Activated CD4-positive, alpha-beta T cell treated with anti-CD3 and anti-CD28 coated beads, Interleukin-2, amount 50 U/mL, for 48 hours (primary cell): ENCODE measurements around the gene ATXN7L2.

Experiments used
- DNase-seq, 2 experiments: peaks; one replicate each; pipeline ENCODE4 v3.0.0-alpha.2; 2020

Gene ATXN7L2

DNA sequence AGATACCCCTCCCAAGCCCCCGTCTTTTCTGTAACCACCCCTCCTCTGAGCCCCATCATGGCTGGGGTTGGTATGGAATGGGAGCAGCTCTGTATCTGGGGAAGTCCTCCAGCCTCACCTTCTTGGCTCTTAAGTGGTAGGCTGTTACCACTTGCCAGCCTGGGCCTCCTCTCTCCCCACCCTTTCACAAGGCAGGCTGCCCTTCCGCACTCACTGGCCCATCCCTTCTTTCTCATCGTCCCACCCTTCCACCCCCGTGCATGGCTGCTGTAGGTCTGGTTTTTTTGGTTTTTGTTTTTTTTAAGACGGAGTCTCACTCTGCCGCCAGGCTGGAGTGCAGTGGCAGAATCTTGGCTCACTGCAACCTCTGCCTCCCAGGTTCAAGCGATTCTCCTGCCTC, 15.4 kb downstream of the ATXN7L2 start:
- no peak for DNase-seq

- DNase-seq: peak; percentile 75 to 77
These were observed 16.2 kb downstream of the ATXN7L2 start for GRCh38 chr1:109499661-109500536.

GRCh38 chr1:109500941-109501381, 17.3 kb downstream of the ATXN7L2 start:
- DNase-seq: no peak

- DNase-seq: no peak
These were observed 18.1 kb downstream of the ATXN7L2 start for GRCh38 chr1:109501644-109502363.

DNA sequence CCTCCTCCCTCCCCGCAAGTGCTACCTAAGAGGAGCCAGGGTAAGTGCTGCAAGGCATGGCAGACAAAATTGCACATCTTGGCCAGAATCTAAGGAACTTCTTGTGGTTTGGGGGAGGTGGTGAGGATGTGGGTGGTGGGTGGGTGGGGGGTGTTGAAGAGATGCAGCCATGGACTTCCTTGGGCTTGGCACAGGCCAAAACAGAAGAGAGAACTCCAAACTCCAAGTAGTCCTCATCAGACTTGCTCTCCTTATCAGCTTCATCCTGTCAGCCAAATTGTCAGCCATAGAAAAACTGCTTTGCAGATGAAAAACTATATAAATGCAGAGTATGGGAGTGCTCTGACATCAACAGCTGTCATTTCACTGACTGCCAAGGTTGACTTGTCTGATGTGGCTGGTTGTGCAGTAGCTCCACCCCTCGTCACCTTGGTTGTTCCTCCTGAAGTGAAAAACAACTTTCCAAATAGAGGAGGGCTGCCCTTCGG, 18.7 kb downstream of the ATXN7L2 start:
- peak in 1 of 2 experiments; percentile 27 for DNase-seq

DNA sequence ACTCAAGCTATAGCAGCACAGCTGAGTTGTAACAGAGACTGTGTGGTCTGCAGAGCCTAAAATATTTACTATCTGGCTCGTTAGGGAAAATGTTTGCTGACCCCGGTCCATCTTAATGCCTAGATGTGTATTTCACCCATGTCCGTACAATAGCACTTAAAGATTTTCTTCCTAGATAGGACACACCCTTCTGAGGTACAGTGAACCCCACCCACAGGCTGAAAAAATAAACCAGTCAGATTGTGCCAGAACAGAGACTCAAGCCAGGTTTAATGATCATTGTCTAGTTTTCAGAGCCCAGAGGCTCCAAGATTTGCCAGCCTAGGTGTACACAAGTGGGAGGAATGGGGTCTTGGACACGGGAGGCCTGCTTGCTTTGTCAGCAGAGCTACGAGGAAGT, 20.2 kb downstream of the ATXN7L2 start:
- DNase-seq: no peak

DNA sequence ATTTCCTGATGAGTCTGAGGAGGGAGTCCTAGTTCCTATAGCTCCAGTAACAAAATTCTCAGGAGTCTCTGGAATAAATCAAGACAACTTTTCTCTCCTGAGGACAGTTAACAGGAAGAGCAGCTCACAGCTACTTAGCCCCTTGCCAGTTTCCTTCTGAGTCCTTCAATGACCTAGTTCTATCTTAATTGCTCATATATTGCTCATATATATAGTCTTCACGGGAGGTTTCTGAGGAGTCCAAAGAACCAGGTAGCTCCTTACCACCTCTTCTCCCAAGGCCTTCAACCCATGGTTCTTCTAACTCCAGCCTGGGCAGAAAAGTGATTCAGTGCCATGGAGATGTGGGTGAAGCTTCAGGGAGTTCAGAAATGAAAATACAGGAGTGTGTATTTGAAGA, 21.3 kb downstream of the ATXN7L2 start:
- DNase-seq: no peak

DNA sequence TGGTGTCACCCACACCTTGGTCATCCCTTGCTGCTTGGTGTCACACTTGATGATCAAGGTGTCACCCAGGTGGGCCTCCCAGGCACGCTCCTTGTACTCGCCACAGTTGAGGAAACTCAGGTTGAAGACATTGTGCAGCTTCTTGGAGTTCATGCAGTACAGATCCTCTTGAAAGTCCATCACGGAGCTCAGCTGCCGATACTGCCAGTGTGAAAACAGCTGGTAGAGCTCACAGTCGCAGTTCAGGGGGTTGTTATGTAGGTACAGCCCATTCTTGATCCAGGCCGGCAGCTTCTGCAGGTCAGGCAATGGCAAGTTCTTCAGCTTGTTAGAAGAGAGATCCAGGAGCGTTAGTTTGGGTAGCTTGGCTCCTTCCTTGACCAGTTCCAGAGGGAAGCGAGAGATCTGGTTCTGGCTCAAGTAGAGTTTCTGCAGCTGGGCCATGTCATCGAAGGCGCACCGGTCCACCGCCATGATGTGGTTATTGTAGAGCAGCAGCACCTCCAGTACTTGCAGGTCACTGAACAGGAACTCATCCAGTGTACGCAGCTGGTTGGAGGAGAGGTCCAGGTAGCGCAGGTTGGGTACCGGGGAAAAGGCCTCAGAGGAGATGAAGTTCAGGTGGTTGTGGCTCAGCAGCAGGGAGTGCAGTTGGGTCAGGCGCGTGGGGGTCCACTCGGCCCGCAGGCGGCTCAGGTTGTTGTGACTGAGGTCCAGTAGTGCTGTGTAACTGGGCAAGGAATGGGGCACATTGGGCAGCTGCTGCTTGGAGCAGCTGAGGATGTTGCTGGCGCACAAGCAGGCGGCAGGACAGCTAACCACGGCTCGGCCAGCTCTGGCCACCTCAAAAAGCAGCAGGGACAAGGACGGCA, 24.5 kb downstream of the ATXN7L2 start:
- DNase-seq: no peak

- DNase-seq: no peak
These were observed 25.1 kb downstream of the ATXN7L2 start for GRCh38 chr1:109508873-109509175.

- DNase-seq: peak; percentile 65 to 68
These were observed 25.8 kb downstream of the ATXN7L2 start, which contains the start of gene AMIGO1 for GRCh38 chr1:109509176-109510134. AMIGO1 (minus strand) TSS chr1:109509727; CDS start chr1:109508912, 815 bp downstream.

DNA sequence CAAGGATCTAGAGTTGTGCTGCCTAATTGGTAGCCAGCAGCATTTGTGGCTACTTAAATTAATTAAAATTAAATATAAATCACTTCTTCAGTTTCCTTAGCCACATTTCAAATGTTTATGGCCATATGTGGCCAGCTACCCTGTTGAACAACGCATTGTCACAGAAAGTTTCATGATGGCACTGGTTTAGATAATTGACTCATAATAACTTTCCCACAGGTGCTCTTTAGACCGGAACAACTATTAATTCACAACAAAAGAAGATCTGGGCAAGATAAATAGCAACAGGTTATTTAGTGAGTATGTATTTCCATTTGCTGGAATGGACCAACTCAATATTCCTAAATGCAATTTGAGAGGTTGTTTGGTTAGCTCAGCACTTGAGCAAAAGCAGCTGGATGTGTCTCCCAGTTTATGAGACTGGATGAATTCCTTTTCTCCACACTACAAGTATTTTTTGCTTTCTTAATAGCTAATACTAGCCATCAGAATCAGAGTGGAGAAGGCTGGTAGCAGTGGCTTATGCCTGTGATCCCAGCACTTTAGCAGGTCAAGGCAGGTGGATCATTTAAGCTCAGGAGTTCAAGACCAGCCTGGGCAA, 29.5 kb downstream of the ATXN7L2 start:
- DNase-seq: no peak

- DNase-seq: no peak
These were observed 31.1 kb downstream of the ATXN7L2 start for GRCh38 chr1:109514846-109515245.

DNA sequence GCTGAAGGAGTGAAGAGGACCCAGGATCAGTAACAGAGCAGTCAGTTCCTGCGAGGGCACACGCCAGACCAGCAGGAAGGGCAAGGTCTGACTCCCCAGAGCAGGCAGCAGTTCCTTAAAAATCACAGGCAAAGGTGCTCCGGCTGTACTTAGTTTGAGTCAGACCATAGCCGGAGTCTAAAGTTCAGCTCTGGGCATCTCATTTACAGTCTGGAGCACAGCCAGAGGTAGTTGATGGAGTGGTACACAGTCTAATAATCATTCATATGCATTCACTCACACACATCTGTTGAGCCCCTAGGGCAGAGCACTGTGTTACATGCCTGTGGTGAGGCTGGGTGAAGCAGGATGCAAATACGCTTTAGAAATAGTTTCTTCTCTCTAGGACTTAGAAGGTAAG, 33.2 kb downstream of the ATXN7L2 start:
- DNase-seq: no peak

- no peak for DNase-seq
These were observed 33.6 kb downstream of the ATXN7L2 start for GRCh38 chr1:109517337-109517736.

- no peak for DNase-seq
These were observed 37.6 kb downstream of the ATXN7L2 start for GRCh38 chr1:109521002-109521951.

DNA sequence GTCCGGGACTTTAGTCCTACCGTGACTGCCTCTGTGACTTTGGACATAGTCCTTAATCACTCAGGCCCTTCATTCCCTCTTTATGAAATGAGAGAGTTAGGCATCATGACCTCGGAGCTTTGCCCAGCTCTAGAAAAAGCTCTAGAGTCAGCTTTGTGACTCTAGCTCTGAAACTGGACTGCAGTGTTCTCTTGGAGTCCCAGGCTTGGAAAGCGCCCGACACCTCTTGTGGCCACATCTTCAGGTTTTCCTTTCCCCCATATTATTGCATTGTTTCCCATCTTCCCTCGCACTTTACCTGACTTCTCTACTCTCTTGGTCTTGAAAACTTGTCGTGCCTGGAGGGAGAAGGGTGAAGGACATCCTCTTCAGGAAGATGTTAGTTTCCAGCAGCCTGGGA, 38.3 kb downstream of the ATXN7L2 start:
- no peak for DNase-seq

DNA sequence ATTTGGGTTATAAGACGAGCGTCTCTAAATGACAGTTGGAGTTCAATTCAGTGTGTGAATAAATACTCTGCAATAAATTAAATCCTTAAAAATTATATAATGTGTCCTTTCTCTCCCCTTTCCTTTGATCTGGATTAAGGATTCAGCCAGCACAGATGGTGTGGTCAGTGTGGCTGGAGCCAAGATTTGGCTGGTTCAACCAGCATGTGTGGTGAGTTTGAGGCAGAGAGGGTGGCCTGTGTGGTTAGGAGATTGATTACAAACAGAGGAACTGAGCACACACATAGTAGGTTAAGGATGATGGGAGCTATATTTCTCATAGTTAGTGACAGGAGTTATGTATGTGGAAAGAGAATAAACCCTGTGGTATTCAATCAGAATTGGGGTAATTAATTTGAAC, 40.0 kb downstream of the ATXN7L2 start:
- no peak for DNase-seq

DNA sequence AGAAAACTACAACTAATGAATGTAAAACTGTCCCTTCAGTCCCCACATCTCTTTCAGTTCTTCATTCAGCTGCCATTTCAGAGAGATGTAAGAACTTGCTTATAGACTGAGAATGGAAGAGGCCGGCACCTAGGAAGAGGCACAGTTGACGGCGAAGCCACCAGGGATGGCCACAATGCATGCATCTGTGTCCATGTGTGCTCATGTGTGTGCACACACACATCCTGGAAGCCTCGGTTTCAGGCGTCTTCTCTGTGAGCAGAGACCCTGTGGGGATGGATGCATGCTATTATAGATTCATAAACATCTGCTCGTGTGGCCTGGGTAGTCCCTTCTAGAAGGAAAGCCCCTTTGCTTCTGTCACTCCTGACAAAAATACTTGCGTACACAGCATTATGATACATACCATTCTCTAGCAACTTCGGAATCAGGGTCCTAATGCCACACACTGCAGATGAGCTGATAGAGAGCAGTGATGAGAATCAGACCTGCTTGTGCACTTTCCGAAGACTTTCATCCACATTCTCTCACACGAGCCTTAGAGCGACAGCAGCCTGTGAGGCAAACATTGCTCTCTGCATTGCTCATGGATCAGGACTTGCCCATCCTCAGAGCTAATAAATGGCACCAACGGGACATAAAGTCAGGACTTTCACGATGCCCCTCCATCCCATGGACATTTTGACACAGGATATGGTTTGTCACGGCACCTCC, 43.5 kb downstream of the ATXN7L2 start:
- DNase-seq: no peak
